Stimulated activated CD8-positive, alpha-beta memory T cell treated with anti-CD3 and anti-CD28 coated beads, Interleukin-4, amount 100 ng/mL, for 1 hour (primary cell): ENCODE measurements around the gene SFXN5.

Experiments
- DNase-seq, 2 donors: peaks; one replicate each; pipeline ENCODE4 v3.0.0-alpha.2; 2020; ENCODE audit warnings: low read depth in 2 of 2, low spot score in 1 of 2

Gene SFXN5

GRCh38 chr2:72943540-72944395, 127.7 kb downstream of the SFXN5 start:
- DNase-seq, result no peak

- DNase-seq, result no peak
Observed at GRCh38 chr2:72942881-72943418, 128.6 kb downstream of the SFXN5 start.

GRCh38 chr2:72942293-72942692, 129.2 kb downstream of the SFXN5 start:
- no peak for DNase-seq

- no peak for DNase-seq
Observed at GRCh38 chr2:72940786-72941185, 130.7 kb downstream of the SFXN5 start.

- DNase-seq, result no peak
Observed at GRCh38 chr2:72940361-72940760, 131.2 kb downstream of the SFXN5 start.

- DNase-seq, result no peak
Observed at GRCh38 chr2:72938455-72938854, 133.1 kb downstream of the SFXN5 start.

- DNase-seq, result no peak
Observed at GRCh38 chr2:72937356-72937669, 134.2 kb downstream of the SFXN5 start.

- DNase-seq, result no peak
Observed at GRCh38 chr2:72936660-72937355, 134.7 kb downstream of the SFXN5 start.

- no peak for DNase-seq
Observed at GRCh38 chr2:72935611-72935957, 135.9 kb downstream of the SFXN5 start.

GRCh38 chr2:72934683-72935610, 136.6 kb downstream of the SFXN5 start:
- no peak for DNase-seq

GRCh38 chr2:72933646-72934151, 137.8 kb downstream of the SFXN5 start:
- no peak for DNase-seq

GRCh38 chr2:72933207-72933606, 138.3 kb downstream of the SFXN5 start:
- DNase-seq, result no peak

GRCh38 chr2:72932805-72933204, 138.7 kb downstream of the SFXN5 start:
- DNase-seq, result no peak

- no peak for DNase-seq
Observed at GRCh38 chr2:72932045-72932740, 139.3 kb downstream of the SFXN5 start.

GRCh38 chr2:72931280-72931910, 140.1 kb downstream of the SFXN5 start:
- DNase-seq, result no peak

- DNase-seq, result no peak
Observed at GRCh38 chr2:72929010-72929409, 142.5 kb downstream of the SFXN5 start.

GRCh38 chr2:72927619-72928550, 143.6 kb downstream of the SFXN5 start:
- no peak for DNase-seq

- no peak for DNase-seq
Observed at GRCh38 chr2:72926811-72927465, 144.6 kb downstream of the SFXN5 start.

- no peak for DNase-seq
Observed at GRCh38 chr2:72926368-72926767, 145.1 kb downstream of the SFXN5 start.
